Nephron progenitor cell (in vitro differentiated cells): Measurements from ENCODE around the gene CHST1.

Experiments
- DNase-seq: peaks from one replicate; pipeline ENCODE4 v3.0.0; 2021
- H3K27ac Mint-ChIP-seq: 2 replicates; pipeline ENCODE4 v1.8.0; 2021; ENCODE audit warnings: mild to moderate bottlenecking, moderate library complexity, mixed read lengths
- H3K27me3 Mint-ChIP-seq: 2 replicates; pipeline ENCODE4 v1.8.0; 2021; ENCODE audit warnings: mild to moderate bottlenecking, low read depth, mixed read lengths; ENCODE audit not compliant: poor library complexity
- H3K36me3 Mint-ChIP-seq: 2 replicates; pipeline ENCODE4 v1.8.0; 2021; ENCODE audit warnings: low read depth, mixed read lengths
- H3K4me1 Mint-ChIP-seq: 2 replicates; pipeline ENCODE4 v1.8.0; 2021; ENCODE audit warnings: mixed read lengths
- H3K4me3 Mint-ChIP-seq: 2 replicates; pipeline ENCODE4 v1.8.0; 2021; ENCODE audit warnings: mild to moderate bottlenecking, moderate library complexity, mixed read lengths
- H3K9me3 Mint-ChIP-seq: 2 replicates; pipeline ENCODE4 v1.8.0; 2021; ENCODE audit warnings: mild to moderate bottlenecking, moderate library complexity, mixed read lengths
- TF ChIP-seq, protein P1 (sequence below): fragments of 200-600 bp; sonication (generic); IDR thresholded peaks from 2 replicates; pipeline ENCODE4 v1.5.0; 2021; ENCODE audit warnings: antibody characterized with exemption

Gene CHST1

DNA sequence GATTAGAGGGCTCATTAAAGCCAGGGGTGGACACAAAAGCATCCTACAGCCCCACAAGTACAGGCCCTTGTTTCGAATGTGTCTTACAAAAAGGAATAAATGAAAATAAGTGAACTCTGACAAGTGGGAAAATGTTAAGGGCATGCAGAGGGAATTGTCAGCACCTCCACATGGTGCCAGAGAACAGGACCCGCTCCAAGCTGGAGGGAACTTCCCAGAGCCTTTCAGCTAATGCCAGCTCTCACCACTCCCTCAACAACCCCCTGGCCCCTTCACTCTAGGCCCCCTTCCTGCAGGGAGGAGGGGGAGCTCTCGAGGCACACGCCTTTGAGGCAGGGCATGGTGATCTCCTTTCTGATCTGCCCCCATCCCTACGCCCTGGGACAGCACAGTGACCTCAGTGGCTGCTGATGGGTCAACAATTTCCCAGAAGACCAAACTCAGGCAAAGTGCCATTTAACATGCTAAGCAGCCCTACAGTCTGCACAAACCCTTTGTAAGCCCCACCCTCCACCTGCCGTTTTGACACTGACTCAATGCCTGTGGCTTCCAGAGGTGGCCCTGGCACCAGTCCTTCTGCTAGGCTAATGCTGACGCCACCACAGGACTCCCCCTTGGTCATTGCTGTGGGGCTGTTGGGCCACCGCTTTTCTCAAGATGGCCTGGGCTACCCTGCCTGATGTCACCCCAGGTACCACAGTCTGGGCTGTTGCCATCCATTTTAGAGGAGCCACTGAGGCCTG is 12.5 kb upstream of the CHST1 start:
- Mint-ChIP-seq H3K9me3 (no peaks in the 10 kb centered on the region), H3K4me3 (no peak overlapping the region), H3K27me3 (peaks cover 15% of the 10 kb centered on the region), H3K4me1 (peaks cover 15% of the 10 kb centered on the region), H3K36me3 (no peaks in the 10 kb centered on the region), H3K27ac (no peak overlapping the region)
- no peak for DNase-seq
- TF ChIP-seq, protein P1, sequence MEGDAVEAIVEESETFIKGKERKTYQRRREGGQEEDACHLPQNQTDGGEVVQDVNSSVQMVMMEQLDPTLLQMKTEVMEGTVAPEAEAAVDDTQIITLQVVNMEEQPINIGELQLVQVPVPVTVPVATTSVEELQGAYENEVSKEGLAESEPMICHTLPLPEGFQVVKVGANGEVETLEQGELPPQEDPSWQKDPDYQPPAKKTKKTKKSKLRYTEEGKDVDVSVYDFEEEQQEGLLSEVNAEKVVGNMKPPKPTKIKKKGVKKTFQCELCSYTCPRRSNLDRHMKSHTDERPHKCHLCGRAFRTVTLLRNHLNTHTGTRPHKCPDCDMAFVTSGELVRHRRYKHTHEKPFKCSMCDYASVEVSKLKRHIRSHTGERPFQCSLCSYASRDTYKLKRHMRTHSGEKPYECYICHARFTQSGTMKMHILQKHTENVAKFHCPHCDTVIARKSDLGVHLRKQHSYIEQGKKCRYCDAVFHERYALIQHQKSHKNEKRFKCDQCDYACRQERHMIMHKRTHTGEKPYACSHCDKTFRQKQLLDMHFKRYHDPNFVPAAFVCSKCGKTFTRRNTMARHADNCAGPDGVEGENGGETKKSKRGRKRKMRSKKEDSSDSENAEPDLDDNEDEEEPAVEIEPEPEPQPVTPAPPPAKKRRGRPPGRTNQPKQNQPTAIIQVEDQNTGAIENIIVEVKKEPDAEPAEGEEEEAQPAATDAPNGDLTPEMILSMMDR: no peak

DNA sequence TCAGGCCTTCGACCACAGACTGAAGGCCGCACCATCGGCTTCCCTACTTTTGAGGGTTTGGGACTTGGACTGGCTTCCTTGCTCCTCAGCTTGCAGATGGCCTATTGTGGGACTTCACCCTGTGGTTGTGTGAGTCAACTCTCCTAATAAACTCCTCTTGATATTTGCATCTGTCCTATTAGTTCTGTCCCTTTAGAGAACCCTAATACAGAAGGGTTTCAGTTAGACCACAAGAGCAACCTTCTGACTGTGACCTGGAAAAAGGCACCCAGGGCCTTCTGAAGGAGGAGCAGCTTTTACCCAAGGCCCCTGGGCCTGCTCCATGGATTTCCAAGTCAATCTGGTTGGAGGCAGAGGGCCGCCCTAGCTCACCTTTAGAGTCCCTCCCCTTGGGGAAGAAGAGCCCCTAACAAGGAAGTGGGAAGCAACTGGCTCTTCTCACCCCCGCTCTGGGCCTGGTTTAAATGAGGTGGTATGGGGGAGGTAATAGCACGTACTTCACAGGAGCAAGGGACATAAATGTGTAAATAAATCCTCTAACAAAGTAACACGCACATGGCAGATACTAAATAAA is 11.2 kb upstream of the CHST1 start:
- peaks cover 15% of the 10 kb centered on the region for H3K27me3 Mint-ChIP-seq
- H3K9me3 Mint-ChIP-seq: no peaks in the 10 kb centered on the region
- no peak overlapping the region for H3K4me3 Mint-ChIP-seq
- no peaks in the 10 kb centered on the region for H3K36me3 Mint-ChIP-seq
- no peak for DNase-seq
- TF ChIP-seq, protein P1: no peak
- H3K27ac Mint-ChIP-seq: no peak overlapping the region
- peaks cover 13% of the 10 kb centered on the region for H3K4me1 Mint-ChIP-seq

DNA sequence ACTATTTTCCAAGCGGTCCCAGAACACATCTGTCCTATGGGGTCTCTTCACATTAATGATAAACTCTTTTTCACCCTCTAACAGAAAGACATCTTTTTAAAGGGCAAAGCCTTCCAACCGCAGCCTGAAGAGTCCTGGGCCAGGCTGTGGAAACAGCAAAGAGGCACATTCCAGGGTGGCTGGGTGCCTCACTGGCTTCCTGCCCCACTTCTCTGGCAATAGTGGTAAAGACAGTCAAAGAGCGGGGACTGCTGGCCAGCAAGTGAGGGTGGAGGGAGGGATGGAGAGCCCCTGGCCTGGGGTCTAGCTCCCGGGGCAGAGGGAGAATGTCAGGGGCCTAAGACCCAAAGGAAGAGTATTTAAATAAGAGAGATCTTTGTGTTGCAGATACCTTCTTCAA is 10.2 kb upstream of the CHST1 start:
- H3K36me3 Mint-ChIP-seq: no peaks in the 10 kb centered on the region
- no peak for DNase-seq
- H3K4me3 Mint-ChIP-seq: no peak overlapping the region
- TF ChIP-seq, protein P1: no peak
- peaks cover 15% of the 10 kb centered on the region for H3K27me3 Mint-ChIP-seq
- H3K27ac Mint-ChIP-seq: no peak overlapping the region
- no peaks in the 10 kb centered on the region for H3K9me3 Mint-ChIP-seq
- H3K4me1 Mint-ChIP-seq: peaks cover 13% of the 10 kb centered on the region

DNA sequence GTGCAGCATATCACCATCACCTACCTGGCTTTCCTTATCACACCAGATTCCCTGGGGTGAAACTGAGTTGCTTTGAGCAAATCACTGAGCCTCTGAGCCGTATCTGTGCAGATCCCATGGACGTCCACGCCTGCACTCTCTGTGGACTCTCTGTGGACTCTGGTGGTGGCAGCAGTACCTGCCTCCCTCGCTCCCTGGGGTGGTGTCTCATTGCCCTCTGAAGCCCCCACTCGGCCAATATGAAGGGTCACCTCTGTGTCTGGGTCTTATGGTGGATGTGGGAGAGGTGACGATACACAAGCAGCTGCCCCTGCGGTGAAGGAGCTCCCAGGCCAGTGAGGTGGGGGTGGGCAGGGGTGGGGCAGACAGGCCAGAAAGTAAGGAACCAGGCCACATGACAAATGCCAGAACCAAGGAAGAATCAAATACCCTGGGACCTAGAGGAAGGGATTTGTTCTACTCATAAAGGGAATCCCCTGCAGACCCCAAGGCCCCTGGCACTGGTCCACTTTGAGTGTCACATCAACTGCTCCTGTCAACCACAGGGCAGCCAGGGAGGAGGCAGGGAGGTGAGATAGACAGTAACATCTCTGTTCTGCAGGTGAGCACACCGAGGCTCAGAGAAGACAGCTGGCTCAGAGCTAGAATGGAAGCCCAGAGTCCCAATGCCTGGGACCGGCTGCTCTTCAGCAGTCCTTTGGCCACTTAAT is 9.2 kb upstream of the CHST1 start:
- H3K9me3 Mint-ChIP-seq: no peaks in the 10 kb centered on the region
- TF ChIP-seq, protein P1: no peak
- peaks cover 13% of the 10 kb centered on the region for H3K4me1 Mint-ChIP-seq
- no peak overlapping the region for H3K27ac Mint-ChIP-seq
- no peaks in the 10 kb centered on the region for H3K36me3 Mint-ChIP-seq
- H3K27me3 Mint-ChIP-seq: peaks cover 25% of the 10 kb centered on the region
- DNase-seq: no peak
- H3K4me3 Mint-ChIP-seq: no peak overlapping the region

DNA sequence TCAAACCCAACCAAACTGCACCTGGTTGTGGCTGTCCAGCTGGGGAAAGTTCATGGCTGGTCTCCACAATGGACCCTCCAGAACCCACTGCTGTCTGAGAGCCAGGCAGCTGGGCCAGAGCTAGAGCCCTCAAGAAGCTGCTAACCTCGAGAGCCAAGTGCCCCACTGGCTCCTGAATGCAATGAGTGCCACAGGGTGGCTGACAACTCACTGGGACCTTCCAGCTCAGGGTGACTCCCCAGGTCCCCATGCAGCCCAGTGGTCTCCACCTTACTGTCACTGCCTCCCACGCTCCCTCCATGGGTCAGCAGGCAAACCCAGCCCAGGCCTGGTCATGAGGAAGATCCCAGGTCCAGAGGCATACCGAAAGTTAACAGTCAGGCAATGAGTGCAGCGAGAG is 8.0 kb upstream of the CHST1 start:
- DNase-seq: no peak
- TF ChIP-seq, protein P1: no peak
- Mint-ChIP-seq H3K4me1 (peaks cover 9% of the 10 kb centered on the region), H3K27me3 (peaks cover 35% of the 10 kb centered on the region), H3K27ac (no peak overlapping the region), H3K4me3 (no peak overlapping the region), H3K36me3 (no peaks in the 10 kb centered on the region), H3K9me3 (no peaks in the 10 kb centered on the region)
